Upper lobe of right lung (tissue), 1 donor: ENCODE results near the gene OPCML. TPM values are rescaled to one million over a fixed set of nuclear protein-coding genes. Genes with fewer than 3 reads are reported as not detected.

Source experiments
- ATAC-seq: fragments of 200-7000 bp; cut with Tn5 transposase; one replicate; pipeline ENCODE4 v1.9.1; 2020; ENCODE audit warnings: mild to moderate bottlenecking, moderate library complexity
- DNase-seq: peaks from one replicate; pipeline ENCODE4 v3.0.0-alpha.2; 2020
- H3K27ac ChIP-seq: fragments of 200-600 bp; one replicate; pipeline ENCODE4 v1.8.0; 2022
- H3K27me3 ChIP-seq: fragments of 200-600 bp; one replicate; pipeline ENCODE4 v1.8.0; 2022; ENCODE audit warnings: mild to moderate bottlenecking
- H3K36me3 ChIP-seq: fragments of 200-600 bp; one replicate; pipeline ENCODE4 v1.8.0; 2022
- H3K4me1 ChIP-seq: fragments of 200-600 bp; one replicate; pipeline ENCODE4 v1.8.0; 2022
- H3K4me3 ChIP-seq: fragments of 200-600 bp; one replicate; pipeline ENCODE4 v1.8.0; 2022; ENCODE audit warnings: mild to moderate bottlenecking
- H3K9me3 ChIP-seq: fragments of 200-600 bp; one replicate; pipeline ENCODE4 v1.8.0; 2022
- intact Hi-C: fragments of 100-400 bp; cut with DNase I; formaldehyde crosslinking; loops from one replicate; pipeline ENCODE4 v1.11.0; 2022
- total RNA-seq: library from RNA; stranded (reverse); fragmentation: NEBNext Ultra II Directional; extraction: Animal tissue kit (Norgen Biotek cat#: 25700); gene quantifications from one replicate; pipeline ENCODE4 v1.2.1, GENCODE V29; 2021
- TF ChIP-seq, protein P1 (sequence below): fragments of 200-600 bp; IDR thresholded peaks from one replicate; pipeline ENCODE4 v1.8.0; 2022; ENCODE audit warnings: antibody characterized with exemption
- donor health status: DM: no; HTN: yes; CAD: no; lungs with severe emphysema.

The OPCML gene
- total RNA-seq, 1 donor from 2014 or later: not detected

DNA sequence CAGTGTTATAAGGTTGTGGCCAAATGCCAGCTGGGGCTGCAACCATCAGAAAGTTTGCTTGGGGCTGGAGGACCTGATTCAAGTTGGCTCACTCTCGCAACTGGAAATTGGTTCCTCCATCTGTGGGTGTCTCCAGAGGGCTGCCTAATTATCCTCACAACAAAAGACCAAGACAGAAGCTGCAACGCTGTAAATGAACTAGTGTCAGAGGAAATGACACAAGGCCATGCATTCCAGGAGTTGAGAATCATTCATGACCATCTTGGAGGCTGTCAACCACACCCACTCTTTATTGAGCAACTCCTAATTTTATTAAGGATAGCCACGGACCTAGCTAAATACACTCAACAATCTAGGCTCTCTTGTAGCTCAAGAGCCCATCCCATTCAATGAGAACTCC, 1060.8 kb downstream of the OPCML start:
- ATAC-seq: no peak
- no peak for DNase-seq
- no peaks in the 10 kb centered on the region for H3K4me1 ChIP-seq
- H3K27me3 ChIP-seq: no peaks in the 10 kb centered on the region
- no peaks in the 10 kb centered on the region for H3K36me3 ChIP-seq
- TF ChIP-seq, protein P1, sequence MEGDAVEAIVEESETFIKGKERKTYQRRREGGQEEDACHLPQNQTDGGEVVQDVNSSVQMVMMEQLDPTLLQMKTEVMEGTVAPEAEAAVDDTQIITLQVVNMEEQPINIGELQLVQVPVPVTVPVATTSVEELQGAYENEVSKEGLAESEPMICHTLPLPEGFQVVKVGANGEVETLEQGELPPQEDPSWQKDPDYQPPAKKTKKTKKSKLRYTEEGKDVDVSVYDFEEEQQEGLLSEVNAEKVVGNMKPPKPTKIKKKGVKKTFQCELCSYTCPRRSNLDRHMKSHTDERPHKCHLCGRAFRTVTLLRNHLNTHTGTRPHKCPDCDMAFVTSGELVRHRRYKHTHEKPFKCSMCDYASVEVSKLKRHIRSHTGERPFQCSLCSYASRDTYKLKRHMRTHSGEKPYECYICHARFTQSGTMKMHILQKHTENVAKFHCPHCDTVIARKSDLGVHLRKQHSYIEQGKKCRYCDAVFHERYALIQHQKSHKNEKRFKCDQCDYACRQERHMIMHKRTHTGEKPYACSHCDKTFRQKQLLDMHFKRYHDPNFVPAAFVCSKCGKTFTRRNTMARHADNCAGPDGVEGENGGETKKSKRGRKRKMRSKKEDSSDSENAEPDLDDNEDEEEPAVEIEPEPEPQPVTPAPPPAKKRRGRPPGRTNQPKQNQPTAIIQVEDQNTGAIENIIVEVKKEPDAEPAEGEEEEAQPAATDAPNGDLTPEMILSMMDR: no peak
- no peak overlapping the region for H3K4me3 ChIP-seq
- no peak overlapping the region for H3K27ac ChIP-seq
- intact Hi-C loops: no loop called here
- H3K9me3 ChIP-seq: no peaks in the 10 kb centered on the region

DNA sequence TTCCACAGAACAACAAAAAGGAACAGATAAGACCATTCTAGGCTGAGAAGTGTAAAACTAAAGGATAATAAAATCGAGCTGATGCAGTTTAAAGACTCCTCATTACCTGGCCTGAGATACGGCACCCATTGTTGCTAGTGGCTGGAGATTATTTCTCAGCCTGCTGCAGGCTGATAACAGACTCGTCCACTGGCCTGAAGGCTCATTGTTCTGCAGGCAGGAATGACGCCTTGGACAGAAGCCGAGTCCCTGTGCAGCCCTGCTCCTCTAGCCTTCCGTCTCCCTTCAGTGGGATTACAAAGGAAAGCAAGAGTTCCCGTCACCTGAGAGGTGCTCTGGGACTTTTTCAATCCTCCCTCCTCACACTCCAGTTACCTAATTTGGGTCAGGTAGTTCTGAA, 1065.3 kb downstream of the OPCML start:
- TF ChIP-seq, protein P1: no peak
- ATAC-seq (no peak), DNase-seq (no peak)
- intact Hi-C loops: no loop called here
- Histone ChIP-seq H3K9me3 (no peaks in the 10 kb centered on the region), H3K4me1 (no peaks in the 10 kb centered on the region), H3K36me3 (no peaks in the 10 kb centered on the region), H3K27ac (no peak overlapping the region), H3K27me3 (no peaks in the 10 kb centered on the region), H3K4me3 (no peak overlapping the region)

GRCh38 chr11:132464939-132465338, 1067.4 kb downstream of the OPCML start:
- H3K36me3 ChIP-seq: no peaks in the 10 kb centered on the region
- TF ChIP-seq, protein P1: no peak
- H3K27me3 ChIP-seq: no peaks in the 10 kb centered on the region
- ATAC-seq (no peak), DNase-seq (no peak)
- intact Hi-C loops: no loop called here
- H3K27ac ChIP-seq: no peak overlapping the region
- H3K4me1 ChIP-seq: no peaks in the 10 kb centered on the region
- H3K4me3 ChIP-seq: no peak overlapping the region
- no peaks in the 10 kb centered on the region for H3K9me3 ChIP-seq

DNA sequence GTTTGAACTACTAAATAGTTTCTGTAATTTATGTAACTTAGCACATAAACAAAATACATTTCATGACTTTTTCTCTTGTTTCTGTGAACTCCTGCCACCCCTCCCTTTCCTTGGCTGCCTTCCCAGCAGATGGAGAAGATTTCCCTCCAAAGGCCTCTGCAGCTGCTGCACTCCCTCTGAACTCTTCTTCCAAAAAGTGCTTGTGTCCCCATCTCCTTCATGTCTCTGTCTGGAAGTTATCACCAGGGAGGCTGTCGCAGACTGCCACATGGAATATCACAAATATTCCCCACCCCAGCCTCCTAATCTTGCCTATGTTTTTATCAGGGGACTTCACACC, 1068.3 kb downstream of the OPCML start:
- H3K4me3 ChIP-seq: no peak overlapping the region
- ATAC-seq: no peak
- no peaks in the 10 kb centered on the region for H3K9me3 ChIP-seq
- H3K4me1 ChIP-seq: no peaks in the 10 kb centered on the region
- no peaks in the 10 kb centered on the region for H3K36me3 ChIP-seq
- TF ChIP-seq, protein P1: no peak
- no peak overlapping the region for H3K27ac ChIP-seq
- H3K27me3 ChIP-seq: no peaks in the 10 kb centered on the region
- intact Hi-C loops: no loop called here
- DNase-seq: no peak

GRCh38 chr11:132463295-132464002, 1068.9 kb downstream of the OPCML start:
- Histone ChIP-seq H3K27me3 (no peaks in the 10 kb centered on the region), H3K36me3 (no peaks in the 10 kb centered on the region), H3K27ac (no peak overlapping the region), H3K9me3 (no peaks in the 10 kb centered on the region), H3K4me1 (no peaks in the 10 kb centered on the region), H3K4me3 (no peak overlapping the region)
- intact Hi-C loops: no loop called here
- TF ChIP-seq, protein P1: no peak
- ATAC-seq (no peak), DNase-seq (no peak)

DNA sequence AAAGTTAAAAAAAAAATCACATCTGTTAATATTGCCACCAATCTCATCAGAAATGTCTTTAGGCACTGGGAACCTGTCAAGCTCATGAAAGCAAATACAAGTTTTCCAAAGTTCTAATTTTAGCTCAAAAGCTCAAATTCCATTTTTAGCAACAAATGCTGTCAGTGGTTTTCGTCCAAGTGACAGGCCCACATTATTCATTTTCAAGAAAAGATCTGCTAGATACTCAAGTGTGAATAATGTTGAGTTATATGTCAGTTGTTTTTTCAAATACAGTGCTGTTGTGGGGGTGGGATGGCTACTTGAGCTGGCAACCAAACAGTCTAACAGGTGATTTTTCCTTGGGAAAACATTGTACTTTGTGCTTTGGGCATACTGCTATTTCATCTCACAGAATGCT, 1072.6 kb downstream of the OPCML start:
- H3K4me1 ChIP-seq: no peaks in the 10 kb centered on the region
- no peaks in the 10 kb centered on the region for H3K36me3 ChIP-seq
- no peaks in the 10 kb centered on the region for H3K9me3 ChIP-seq
- H3K27ac ChIP-seq: no peak overlapping the region
- H3K4me3 ChIP-seq: no peak overlapping the region
- H3K27me3 ChIP-seq: no peaks in the 10 kb centered on the region
- no peak for ATAC-seq
- DNase-seq: no peak
- intact Hi-C loops: no loop called here
- TF ChIP-seq, protein P1: no peak
